Endothelial cell of umbilical vein (primary cell): ENCODE results near the gene PEDS1. TPM values are rescaled to one million over a fixed set of nuclear protein-coding genes. Genes with fewer than 3 reads are reported as not detected.
A peak's percentile ranks its signal among the peaks of the same experiment; 100 is the strongest.

ENCODE experiments used
- BruUV-seq: library from RNA; stranded (reverse); fragments of 400-500 nt; replicated peaks from 2 replicates; lab custom pipeline; 2021; lab: Mats Ljungman, UMichigan
- CTCF ChIA-PET: fragments of 300-600, 350-600 bp; sonication (Branson Sonifier 250); formaldehyde crosslinking; loops from one replicate; lab custom pipeline; 2021; ENCODE audit warnings: antibody characterized with exemption, inconsistent platforms; lab: Charles Lee
- POLR2A ChIA-PET: fragments of 300-600, 350-600 bp; sonication (Branson Sonifier 250); formaldehyde crosslinking; loops from one replicate; lab custom pipeline; 2021; ENCODE audit warnings: antibody characterized with exemption, inconsistent platforms; lab: Charles Lee
- DNase-seq: peaks from one replicate; pipeline ENCODE4 v3.0.0-alpha.2; 2011; ENCODE audit warnings: low read depth, low spot score
- FAIRE-seq: peaks from 2 replicates; lab custom pipeline; 2011; peaks lifted over from hg19 to GRCh38; lab: Jason Lieb, UNC
- H2AFZ ChIP-seq: 2 replicates; pipeline ENCODE4 v1.6.0; 2012; ENCODE audit warnings: low read depth, low read length, control low read depth, inconsistent platforms
- H3K27ac ChIP-seq: 2 replicates; pipeline ENCODE4 v1.5.1; 2011; ENCODE audit warnings: low read depth, mild to moderate bottlenecking, control low read depth, low read length, moderate library complexity; ENCODE audit not compliant: insufficient read depth
- H3K27me3 ChIP-seq, 2 experiments: 2 replicates each; pipeline versions ENCODE4 v1.6.0 to v1.6.1; 2011; ENCODE audit warnings: low read length in 2 of 2, mixed read lengths in 1 of 2; ENCODE audit not compliant: control insufficient read depth in 2 of 2, insufficient read depth in 2 of 2
- H3K36me3 ChIP-seq, 2 experiments: 2 replicates in 1 of 2; 3 replicates in 1 of 2; pipeline ENCODE4 v1.5.1; 2011; ENCODE audit warnings: low read length in 2 of 2, mild to moderate bottlenecking in 1 of 2, moderate library complexity in 1 of 2; ENCODE audit not compliant: control insufficient read depth in 2 of 2, insufficient read depth in 2 of 2; ENCODE audit errors: extremely low read depth in 1 of 2
- H3K4me1 ChIP-seq: 3 replicates; pipeline ENCODE4 v1.5.1; 2011; ENCODE audit warnings: mild to moderate bottlenecking, low read length; ENCODE audit not compliant: control insufficient read depth, insufficient read depth; ENCODE audit errors: extremely low read depth
- H3K4me2 ChIP-seq: 2 replicates; pipeline ENCODE4 v1.6.1; 2011; ENCODE audit warnings: low read length, control low read depth, mixed read lengths; ENCODE audit not compliant: insufficient read depth
- H3K4me3 ChIP-seq, 3 experiments: fragments of 200-600 bp in 1 of 3; sonication (generic), shearing (Covaris generic) in 1 of 3; replicated peaks in 1 of 3; 2 replicates each; pipeline ENCODE4 v1.5.1; 2011 to 2016; ENCODE audit warnings: control low read depth in 3 of 3, low read length in 3 of 3, mild to moderate bottlenecking in 2 of 3, inconsistent platforms in 1 of 3, low read depth in 1 of 3, moderate library complexity in 1 of 3; ENCODE audit not compliant: insufficient read depth in 1 of 3
- H3K79me2 ChIP-seq: 2 replicates; pipeline ENCODE4 v1.6.0; 2012; ENCODE audit warnings: low read length, inconsistent platforms; ENCODE audit not compliant: control insufficient read depth, insufficient read depth
- H3K9ac ChIP-seq: replicated peaks from 2 replicates; pipeline ENCODE3; 2011; ENCODE audit warnings: low read length, control low read depth; ENCODE audit not compliant: insufficient read depth; ENCODE audit errors: extremely low read depth
- H3K9me1 ChIP-seq: replicated peaks from 3 replicates; pipeline ENCODE4 v1.6.0; 2011; ENCODE audit warnings: mild to moderate bottlenecking, low read length; ENCODE audit not compliant: control insufficient read depth, insufficient read depth; ENCODE audit errors: extremely low read depth
- H3K9me3 ChIP-seq: replicated peaks from 2 replicates; pipeline ENCODE4 v1.5.1; 2012; ENCODE audit warnings: low read length, inconsistent platforms; ENCODE audit not compliant: control insufficient read depth, insufficient read depth
- H4K20me1 ChIP-seq: replicated peaks from 2 replicates; pipeline ENCODE3; 2011; ENCODE audit warnings: mild to moderate bottlenecking, low read length; ENCODE audit not compliant: control insufficient read depth, insufficient read depth; ENCODE audit errors: extremely low read depth
- EZH2 ChIP-seq: IDR thresholded peaks from 2 replicates; pipeline ENCODE4 v1.6.1; 2012; ENCODE audit warnings: borderline replicate concordance, low read depth, mild to moderate bottlenecking, moderate library complexity, low read length, inconsistent platforms; ENCODE audit not compliant: severe bottlenecking
- FOS ChIP-seq: IDR thresholded peaks from 2 replicates; pipeline ENCODE4 v1.6.1; 2011; ENCODE audit warnings: mild to moderate bottlenecking, low read length, moderate library complexity, borderline replicate concordance; ENCODE audit not compliant: insufficient read depth
- GATA2 ChIP-seq: IDR thresholded peaks from 2 replicates; pipeline ENCODE4 v1.7.0; 2011; ENCODE audit warnings: low read depth, mild to moderate bottlenecking, moderate library complexity, mixed read lengths, low read length; ENCODE audit not compliant: insufficient read length, insufficient read depth
- JUN ChIP-seq: IDR thresholded peaks from 2 replicates; pipeline ENCODE4 v1.6.1; 2011; ENCODE audit warnings: borderline replicate concordance, low read depth; ENCODE audit not compliant: insufficient read length, insufficient read depth
- MYC ChIP-seq: IDR thresholded peaks from one replicate; pipeline ENCODE4 v1.6.1; 2011; ENCODE audit warnings: mild to moderate bottlenecking, low read depth, low read length
- POLR2A ChIP-seq: IDR thresholded peaks from 2 replicates; pipeline ENCODE4 v1.6.1; 2012; ENCODE audit warnings: low read depth, mild to moderate bottlenecking, control low read depth, low read length
- POLR2AphosphoS5 ChIP-seq: IDR thresholded peaks from 2 replicates; pipeline ENCODE4 v1.6.1; 2012; ENCODE audit warnings: low read depth, mild to moderate bottlenecking, control low read depth, low read length, moderate library complexity; ENCODE audit not compliant: insufficient read depth
- dilution Hi-C: fragments of 300-500 bp; cut with MboI; formaldehyde crosslinking; loops from one replicate; pipeline ENCODE4 v1.15.0; 2019; ENCODE audit warnings: low sequenced_read_pairs; ENCODE audit not compliant: extremely low pct_ligation_motif_present
- intact Hi-C: fragments of 100-400 bp; cut with micrococcal nuclease; formaldehyde crosslinking; loops from one replicate; pipeline ENCODE4 v1.10.0; 2022
- polyA plus RNA-seq, 4 experiments: library from polyadenylated mRNA; depleted of rRNA in 3 of 4; stranded (reverse) in 3 of 4; unstranded in 1 of 4; fragments of >200 nt; gene quantifications; 2 replicates each; pipeline versions ENCODE4 v1.2.1 to v1.2.3, GENCODE V29; 2011 to 2012; ENCODE audit warnings: missing spikeins in 1 of 4
- total RNA-seq: library from RNA; stranded (reverse); gene quantifications from 2 replicates; pipeline ENCODE4 v1.2.3, GENCODE V29; 2021
- TF ChIP-seq, protein P1 (sequence below): IDR thresholded peaks from 2 replicates; pipeline ENCODE4 v1.6.1; 2011; ENCODE audit not compliant: insufficient read depth, insufficient read length
- TF ChIP-seq, protein P2 (sequence below), 2 donors: IDR thresholded peaks; 1 replicate in 1 of 2; 2 replicates in 1 of 2; pipeline ENCODE4 v1.5.1; 2011; ENCODE audit warnings: low read length in 2 of 2, mild to moderate bottlenecking in 2 of 2, moderate library complexity in 2 of 2, control low read depth in 1 of 2, inconsistent platforms in 1 of 2, low read depth in 1 of 2; ENCODE audit not compliant: insufficient read depth in 1 of 2; ENCODE audit errors: extremely low read depth in 1 of 2

The PEDS1 gene
- total and polyA plus RNA-seq, 2 donors (not counting 3 experiments of a cell fraction or from before 2014, with no cell fraction given), result 62.7 to 131 TPM

DNA sequence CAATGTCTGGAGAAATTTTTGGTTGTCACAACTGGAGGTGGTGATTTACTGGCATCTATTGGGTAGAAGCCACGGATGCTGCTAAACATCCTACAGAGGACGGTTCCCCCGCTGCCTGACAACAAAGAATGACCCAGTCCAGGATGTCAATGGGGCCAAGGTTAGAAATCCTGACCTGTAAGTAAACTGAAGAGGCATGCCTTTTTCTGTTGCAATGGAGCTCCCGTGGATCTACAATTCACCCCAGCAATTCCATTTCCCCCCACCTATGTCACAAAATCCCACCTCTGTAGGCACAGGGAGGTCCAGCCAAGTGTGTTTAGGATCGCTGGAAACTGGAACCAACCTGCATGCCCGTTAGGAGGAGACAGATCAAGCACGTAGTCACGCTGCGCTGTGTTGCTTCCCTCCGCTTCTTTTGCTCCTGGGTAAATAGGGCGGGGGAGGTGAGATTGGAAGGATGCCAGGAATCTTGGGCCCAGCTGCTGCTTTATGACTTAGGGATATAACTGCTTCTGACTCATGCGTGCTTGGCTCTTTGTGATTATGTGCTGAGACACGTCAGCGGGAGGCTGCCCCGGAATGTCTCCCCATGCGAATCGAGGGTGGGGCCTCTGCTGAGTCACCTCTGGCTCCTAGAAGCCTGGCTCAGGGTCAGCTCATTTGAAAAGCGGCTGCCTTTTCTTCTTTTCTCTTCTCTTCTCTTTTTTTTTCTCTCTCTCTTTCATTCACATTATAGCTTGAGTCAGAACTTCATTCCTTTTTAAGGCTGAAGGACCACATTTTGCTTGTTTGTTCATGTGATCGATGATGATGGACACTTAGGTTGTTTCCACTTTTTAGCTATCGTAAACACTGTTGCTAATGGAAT lies 12.4 kb upstream of the PEDS1 start:
- FAIRE-seq, result peak; percentile 97
- intact Hi-C loops, result loop anchor here (1.0 kb wide), 3 partner anchors 13 to 136 kb away; partner anchors contain the start of gene PEDS1
- TSS peak; percentile 88 for BruUV-seq

More for the DNA sequence above, 12.4 kb upstream of the PEDS1 start:
- no peaks in the 10 kb centered on the region for H3K36me3 ChIP-seq
- POLR2A ChIA-PET, result interaction anchor here (0.6 to 2.3 kb wide), 6 partner anchors 12 to 50 kb away, joined by 3 to 11 read pairs (median 4); partner anchors contain the start of gene PEDS1
- dilution Hi-C loops, result no loop called here
- H3K4me3 ChIP-seq, result peak overlapping the region in 2 of 3 experiments; percentile 14 to 37
- H3K27ac ChIP-seq, result peak overlapping the region; percentile 89
- H3K9me3 ChIP-seq, result no peaks in the 10 kb centered on the region
- H3K79me2 ChIP-seq, result no peaks in the 10 kb centered on the region
- H3K9me1 ChIP-seq, result no peaks in the 10 kb centered on the region
- peak overlapping the region; percentile 79 for H3K9ac ChIP-seq
- H4K20me1 ChIP-seq, result no peaks in the 10 kb centered on the region
- no peaks in the 10 kb centered on the region for H3K27me3 ChIP-seq
- H3K4me1 ChIP-seq, result peaks cover 12% of the 10 kb centered on the region
- H3K4me2 ChIP-seq, result peak overlapping the region; percentile 80
- peak overlapping the region; percentile 58 for H2AFZ ChIP-seq
- peak; percentile 100 for DNase-seq
- CTCF ChIA-PET, result interaction anchor here (0.6 to 7.7 kb wide), 18 partner anchors 8 to 201 kb away, joined by 3 to 309 read pairs (median 6); partner anchors contain the start of gene PEDS1
- TF ChIP-seq EZH2 (no peak), POLR2AphosphoS5 (peak; percentile 96), JUN (peak; percentile 96), FOS (peak; percentile 99), POLR2A (peak; percentile 78), MYC (no peak), GATA2 (peak; percentile 55)
- TF ChIP-seq, protein P1, sequence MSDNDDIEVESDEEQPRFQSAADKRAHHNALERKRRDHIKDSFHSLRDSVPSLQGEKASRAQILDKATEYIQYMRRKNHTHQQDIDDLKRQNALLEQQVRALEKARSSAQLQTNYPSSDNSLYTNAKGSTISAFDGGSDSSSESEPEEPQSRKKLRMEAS, result peak; percentile 57
- TF ChIP-seq, protein P2, sequence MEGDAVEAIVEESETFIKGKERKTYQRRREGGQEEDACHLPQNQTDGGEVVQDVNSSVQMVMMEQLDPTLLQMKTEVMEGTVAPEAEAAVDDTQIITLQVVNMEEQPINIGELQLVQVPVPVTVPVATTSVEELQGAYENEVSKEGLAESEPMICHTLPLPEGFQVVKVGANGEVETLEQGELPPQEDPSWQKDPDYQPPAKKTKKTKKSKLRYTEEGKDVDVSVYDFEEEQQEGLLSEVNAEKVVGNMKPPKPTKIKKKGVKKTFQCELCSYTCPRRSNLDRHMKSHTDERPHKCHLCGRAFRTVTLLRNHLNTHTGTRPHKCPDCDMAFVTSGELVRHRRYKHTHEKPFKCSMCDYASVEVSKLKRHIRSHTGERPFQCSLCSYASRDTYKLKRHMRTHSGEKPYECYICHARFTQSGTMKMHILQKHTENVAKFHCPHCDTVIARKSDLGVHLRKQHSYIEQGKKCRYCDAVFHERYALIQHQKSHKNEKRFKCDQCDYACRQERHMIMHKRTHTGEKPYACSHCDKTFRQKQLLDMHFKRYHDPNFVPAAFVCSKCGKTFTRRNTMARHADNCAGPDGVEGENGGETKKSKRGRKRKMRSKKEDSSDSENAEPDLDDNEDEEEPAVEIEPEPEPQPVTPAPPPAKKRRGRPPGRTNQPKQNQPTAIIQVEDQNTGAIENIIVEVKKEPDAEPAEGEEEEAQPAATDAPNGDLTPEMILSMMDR (IDR thresholded peaks at IDR 0.05; ENCODE audit: extremely low read depth in 1 of 2, insufficient read depth in 1 of 2, low read depth in 1 of 2, low read length in 2 of 2), result no peak
